Prostate gland (tissue), 2 donors: ENCODE measurements around the gene CCNC.

Experiments used
- CTCF ChIP-seq, 4 experiments: fragments of 200-600 bp in 2 of 4; fragments of 450-650 bp in 2 of 4; sonication (generic) in 2 of 4; IDR thresholded peaks; 1 replicate in 3 of 4; 2 replicates in 1 of 4; pipeline ENCODE4 v1.5.1; 2016 to 2019; ENCODE audit warnings: antibody characterized with exemption in 4 of 4, mild to moderate bottlenecking in 2 of 4, moderate library complexity in 2 of 4
- POLR2A ChIP-seq: fragments of 450-650 bp; IDR thresholded peaks from one replicate; pipeline ENCODE4 v1.6.1; 2016; ENCODE audit warnings: antibody characterized with exemption, mild to moderate bottlenecking

GRCh38 chr6:99603421-99604165 is 35.1 kb upstream of the CCNC start:
- TF ChIP-seq POLR2A = no peak
- no peak for TF ChIP-seq CTCF (IDR thresholded peaks at IDR 0.05)
